GM21528 (cell line): ENCODE data around the gene SLC35F6.
"Not testable (repeated sequence)": the region's sequence is repeated elsewhere in the genome, so short reads cannot be mapped to it uniquely, and the experiment has no call there.

Experiments used
- ATAC-seq: cut with Tn5 transposase; IDR thresholded peaks from one replicate; pipeline ENCODE4 v1.9.1; 2021; ENCODE audit warnings: mild to moderate bottlenecking, moderate library complexity; ENCODE audit not compliant: unreplicated experiment, low FRiP score

SLC35F6 gene

GRCh38 chr2:26814072-26814765 lies 50.1 kb downstream of the SLC35F6 start:
- not testable (repeated sequence) for ATAC-seq

GRCh38 chr2:26816893-26817292 lies 52.8 kb downstream of the SLC35F6 start:
- ATAC-seq, result no peak

GRCh38 chr2:26818255-26818654 lies 54.2 kb downstream of the SLC35F6 start:
- ATAC-seq, result no peak

- ATAC-seq, result no peak
Observed at GRCh38 chr2:26818972-26819371, 54.9 kb downstream of the SLC35F6 start.

- no peak for ATAC-seq
Observed at GRCh38 chr2:26820932-26821331, 56.8 kb downstream of the SLC35F6 start.

GRCh38 chr2:26822877-26823276 lies 58.8 kb downstream of the SLC35F6 start:
- no peak for ATAC-seq
